ENCODE measurements around the gene RNASE13.

- no peak for TF ChIP-seq POLR2AphosphoS5 (IDR thresholded peaks at IDR 0.05; ENCODE audit: low read depth, low read length)
- TF ChIP-seq POLR2A (IDR thresholded peaks at IDR 0.05; ENCODE audit: low read depth, low read length) = no peak
- no peak for TF ChIP-seq PAX5 (IDR thresholded peaks at IDR 0.05; ENCODE audit: insufficient read depth, low read length, severe bottlenecking)
- TF ChIP-seq TAF1 (IDR thresholded peaks at IDR 0.05; ENCODE audit: low read depth, low read length) = no peak
- no peak for TF ChIP-seq SPI1 (IDR thresholded peaks at IDR 0.05; ENCODE audit: low read depth, low read length)
Measured at GRCh38 chr14:21026274-21026987, 8.2 kb downstream of the RNASE13 start.
